ENCODE data around the gene CANX.

DNA sequence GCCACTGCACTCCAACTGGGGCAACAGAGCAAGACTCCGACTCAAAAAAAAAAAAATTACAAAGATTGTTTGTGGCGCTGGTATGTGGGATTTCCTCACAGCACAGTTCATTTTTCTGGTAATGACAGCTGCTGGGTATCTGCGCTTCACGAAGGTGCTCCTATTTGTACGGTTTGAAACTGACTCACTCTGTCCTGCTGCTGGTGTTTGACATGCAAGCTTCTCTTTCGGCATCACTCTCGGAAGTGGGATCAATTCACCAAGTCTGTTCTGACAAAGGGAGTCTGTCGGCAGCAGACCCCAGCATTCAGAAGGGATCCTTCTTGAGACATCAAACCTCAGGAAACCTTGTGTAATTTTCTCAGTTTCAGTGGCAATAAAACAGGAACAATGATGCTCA, 60.2 kb downstream of the CANX start:
- TF ChIP-seq SIN3A (IDR thresholded peaks at IDR 0.05; ENCODE audit: borderline replicate concordance, insufficient read depth, low read length) (no peak), POLR2AphosphoS5 (IDR thresholded peaks at IDR 0.05; ENCODE audit: low read depth, low read length) (no peak), TAF1 (IDR thresholded peaks at IDR 0.05; ENCODE audit: borderline replicate concordance, insufficient read depth, low read length) (no peak), FOXP2 (optimal IDR thresholded peaks at IDR 0.05; ENCODE audit: borderline replicate concordance, extremely low read depth, extremely low read length, insufficient read depth) (no peak)
- TF ChIP-seq, protein P1, sequence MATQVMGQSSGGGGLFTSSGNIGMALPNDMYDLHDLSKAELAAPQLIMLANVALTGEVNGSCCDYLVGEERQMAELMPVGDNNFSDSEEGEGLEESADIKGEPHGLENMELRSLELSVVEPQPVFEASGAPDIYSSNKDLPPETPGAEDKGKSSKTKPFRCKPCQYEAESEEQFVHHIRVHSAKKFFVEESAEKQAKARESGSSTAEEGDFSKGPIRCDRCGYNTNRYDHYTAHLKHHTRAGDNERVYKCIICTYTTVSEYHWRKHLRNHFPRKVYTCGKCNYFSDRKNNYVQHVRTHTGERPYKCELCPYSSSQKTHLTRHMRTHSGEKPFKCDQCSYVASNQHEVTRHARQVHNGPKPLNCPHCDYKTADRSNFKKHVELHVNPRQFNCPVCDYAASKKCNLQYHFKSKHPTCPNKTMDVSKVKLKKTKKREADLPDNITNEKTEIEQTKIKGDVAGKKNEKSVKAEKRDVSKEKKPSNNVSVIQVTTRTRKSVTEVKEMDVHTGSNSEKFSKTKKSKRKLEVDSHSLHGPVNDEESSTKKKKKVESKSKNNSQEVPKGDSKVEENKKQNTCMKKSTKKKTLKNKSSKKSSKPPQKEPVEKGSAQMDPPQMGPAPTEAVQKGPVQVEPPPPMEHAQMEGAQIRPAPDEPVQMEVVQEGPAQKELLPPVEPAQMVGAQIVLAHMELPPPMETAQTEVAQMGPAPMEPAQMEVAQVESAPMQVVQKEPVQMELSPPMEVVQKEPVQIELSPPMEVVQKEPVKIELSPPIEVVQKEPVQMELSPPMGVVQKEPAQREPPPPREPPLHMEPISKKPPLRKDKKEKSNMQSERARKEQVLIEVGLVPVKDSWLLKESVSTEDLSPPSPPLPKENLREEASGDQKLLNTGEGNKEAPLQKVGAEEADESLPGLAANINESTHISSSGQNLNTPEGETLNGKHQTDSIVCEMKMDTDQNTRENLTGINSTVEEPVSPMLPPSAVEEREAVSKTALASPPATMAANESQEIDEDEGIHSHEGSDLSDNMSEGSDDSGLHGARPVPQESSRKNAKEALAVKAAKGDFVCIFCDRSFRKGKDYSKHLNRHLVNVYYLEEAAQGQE (IDR thresholded peaks at IDR 0.05; ENCODE audit: insufficient read depth in 1 of 2, low read depth in 2 of 2, low read length in 2 of 2): no peak
